Neuronal stem cell (in vitro differentiated cells): ENCODE data around the gene PBX4.

ENCODE experiments used
- DNase-seq: peaks from one replicate; pipeline ENCODE4 v3.0.0-alpha.2; 2013; ENCODE audit warnings: low spot score
- H2AFZ ChIP-seq: one replicate; pipeline ENCODE4 v1.6.1; 2013; ENCODE audit warnings: mild to moderate bottlenecking, low read length, inconsistent platforms
- H2AK5ac ChIP-seq: 2 replicates; pipeline ENCODE4 v1.6.1; 2013; ENCODE audit warnings: low read depth, mild to moderate bottlenecking, inconsistent platforms, low read length, moderate library complexity, mixed read lengths
- H2BK120ac ChIP-seq: 2 replicates; pipeline ENCODE4 v1.6.1; 2013; ENCODE audit warnings: low read depth, mild to moderate bottlenecking, inconsistent platforms, low read length, moderate library complexity, mixed read lengths
- H2BK12ac ChIP-seq: one replicate; pipeline ENCODE4 v1.6.1; 2013; ENCODE audit warnings: low read length, inconsistent platforms
- H2BK15ac ChIP-seq: 2 replicates; pipeline ENCODE4 v1.6.1; 2013; ENCODE audit warnings: mild to moderate bottlenecking, low read length, inconsistent platforms, mixed read lengths
- H2BK5ac ChIP-seq: one replicate; pipeline ENCODE4 v1.6.1; 2013; ENCODE audit warnings: inconsistent platforms, mild to moderate bottlenecking, low read length, moderate library complexity
- H3K14ac ChIP-seq: one replicate; pipeline ENCODE4 v1.6.1; 2013; ENCODE audit warnings: low read length, inconsistent platforms
- H3K18ac ChIP-seq: 2 replicates; pipeline ENCODE4 v1.6.1; 2013; ENCODE audit warnings: low read length, inconsistent platforms
- H3K23ac ChIP-seq: 2 replicates; pipeline ENCODE4 v1.6.1; 2013; ENCODE audit warnings: low read depth, mild to moderate bottlenecking, mixed read lengths, low read length, inconsistent platforms; ENCODE audit not compliant: poor library complexity
- H3K27ac ChIP-seq: replicated peaks from 3 replicates; pipeline ENCODE4 v1.5.1; 2013; ENCODE audit warnings: low read length, inconsistent platforms
- H3K27me3 ChIP-seq, 3 experiments: 2 replicates each; pipeline ENCODE4 v1.6.1; 2013; ENCODE audit warnings: low read length in 3 of 3, mild to moderate bottlenecking in 2 of 3, inconsistent platforms in 1 of 3, low read depth in 1 of 3, mixed read lengths in 1 of 3, moderate library complexity in 1 of 3; ENCODE audit not compliant: control insufficient read depth in 3 of 3, insufficient read depth in 3 of 3
- H3K36me3 ChIP-seq, 2 donors: replicated peaks in 1 of 2; 2 replicates each; pipeline ENCODE4 v1.6.1; 2013; ENCODE audit warnings: low read length in 2 of 2; ENCODE audit not compliant: control insufficient read depth in 2 of 2, insufficient read depth in 2 of 2
- H3K4ac ChIP-seq: 2 replicates; pipeline ENCODE4 v1.6.1; 2013; ENCODE audit warnings: inconsistent platforms, mild to moderate bottlenecking, low read length, moderate library complexity
- H3K4me1 ChIP-seq, 2 donors: 1 replicate in 1 of 2; 2 replicates in 1 of 2; pipeline ENCODE4 v1.6.1; 2013; ENCODE audit warnings: low read length in 2 of 2, low read depth in 1 of 2; ENCODE audit not compliant: control insufficient read depth in 2 of 2, insufficient read depth in 1 of 2
- H3K4me2 ChIP-seq: one replicate; pipeline ENCODE4 v1.6.1; 2013; ENCODE audit warnings: mild to moderate bottlenecking, low read length, inconsistent platforms; ENCODE audit not compliant: insufficient read depth, poor library complexity, severe bottlenecking
- H3K4me3 ChIP-seq, 2 donors: 2 replicates each; pipeline ENCODE4 v1.5.1; 2013; ENCODE audit warnings: low read length in 2 of 2, mild to moderate bottlenecking in 2 of 2, inconsistent platforms in 1 of 2, moderate library complexity in 1 of 2
- H3K79me1 ChIP-seq: one replicate; pipeline ENCODE4 v1.6.1; 2013; ENCODE audit warnings: low read depth, mild to moderate bottlenecking, inconsistent platforms, low read length, moderate library complexity
- H3K9ac ChIP-seq: one replicate; pipeline ENCODE4 v1.6.1; 2013; ENCODE audit warnings: mild to moderate bottlenecking, low read depth, low read length, inconsistent platforms; ENCODE audit not compliant: poor library complexity
- H3K9me3 ChIP-seq, 2 donors: replicated peaks in 1 of 2; 2 replicates each; pipeline versions ENCODE3 to v1.6.1; 2013; ENCODE audit warnings: low read length in 2 of 2, mild to moderate bottlenecking in 2 of 2, inconsistent platforms in 1 of 2, low read depth in 1 of 2, mixed read lengths in 1 of 2, moderate library complexity in 1 of 2; ENCODE audit not compliant: control insufficient read depth in 2 of 2, insufficient read depth in 1 of 2
- H4K8ac ChIP-seq: one replicate; pipeline ENCODE4 v1.6.1; 2013; ENCODE audit warnings: low read depth, mild to moderate bottlenecking, inconsistent platforms, low read length, moderate library complexity
- H4K91ac ChIP-seq: one replicate; pipeline ENCODE4 v1.6.1; 2013; ENCODE audit warnings: low read length, low read depth, mild to moderate bottlenecking, inconsistent platforms; ENCODE audit not compliant: poor library complexity
- WGBS, 2 donors: extraction: QIAGEN DNeasy Blood & Tissue Kit; methylation state at CpG; one replicate each; pipeline ENCODE4 v1.1.7; 2013; ENCODE audit warnings: missing lambda C conversion rate in 2 of 2, mixed read lengths in 1 of 2; ENCODE audit not compliant: insufficient read length in 2 of 2, insufficient replicate concordance in 1 of 2; ENCODE audit errors: extremely low coverage in 2 of 2; 5-methylcytosine and 5-hydroxymethylcytosine counted together

PBX4 gene

GRCh38 chr19:19655051-19655594, 36.6 kb upstream of the PBX4 start:
- Histone ChIP-seq H3K4me3 (peak overlapping the region in 1 of 2 donors; percentile 36), H3K18ac (no peak overlapping the region), H3K9me3 (no peaks in the 10 kb centered on the region), H2AK5ac (no peak overlapping the region), H4K91ac (no peak overlapping the region), H4K8ac (no peak overlapping the region), H3K27me3 (no peaks in the 10 kb centered on the region), H3K27ac (no peak overlapping the region), H3K4ac (no peak overlapping the region), H3K79me1 (peaks cover 15% of the 10 kb centered on the region), H3K36me3 (peaks cover 81 to 99% of the 10 kb centered on the region in 2 donors), H3K14ac (no peak overlapping the region), H3K4me1 (no peaks in the 10 kb centered on the region), H3K4me2 (no peak overlapping the region), H2BK120ac (no peak overlapping the region), H3K9ac (no peak overlapping the region), H2BK15ac (no peak overlapping the region), H3K23ac (no peak overlapping the region), H2BK12ac (no peak overlapping the region), H2BK5ac (peak overlapping the region; percentile 66), H2AFZ (no peak overlapping the region)
- no CpG with 5 or more reads among the region's 22 CpGs for WGBS, 2 donors
- no peak for DNase-seq

GRCh38 chr19:19654441-19654840, 36.0 kb upstream of the PBX4 start:
- no peak overlapping the region for H3K4me3 ChIP-seq
- no peak overlapping the region for H2BK120ac ChIP-seq
- H3K9ac ChIP-seq, result no peak overlapping the region
- no peak overlapping the region for H3K4me2 ChIP-seq
- H3K36me3 ChIP-seq, result peaks cover 79 to 99% of the 10 kb centered on the region in 2 donors
- no peak overlapping the region for H2BK12ac ChIP-seq
- H2BK5ac ChIP-seq, result no peak overlapping the region
- H3K27ac ChIP-seq, result no peak overlapping the region
- no peaks in the 10 kb centered on the region for H3K27me3 ChIP-seq
- H3K4me1 ChIP-seq, result no peaks in the 10 kb centered on the region
- H4K91ac ChIP-seq, result no peak overlapping the region
- H3K79me1 ChIP-seq, result peaks cover 17% of the 10 kb centered on the region
- H2AFZ ChIP-seq, result no peak overlapping the region
- no peak overlapping the region for H3K4ac ChIP-seq
- no peak overlapping the region for H4K8ac ChIP-seq
- WGBS, 2 donors, result no CpG with 5 or more reads among the region's 15 CpGs
- H3K18ac ChIP-seq, result no peak overlapping the region
- H3K14ac ChIP-seq, result no peak overlapping the region
- H2AK5ac ChIP-seq, result no peak overlapping the region
- no peaks in the 10 kb centered on the region for H3K9me3 ChIP-seq
- peak overlapping the region; percentile 20 for H3K23ac ChIP-seq
- DNase-seq, result no peak
- no peak overlapping the region for H2BK15ac ChIP-seq

- no peak overlapping the region for H2BK15ac ChIP-seq
- no peak overlapping the region for H3K4ac ChIP-seq
- no peak overlapping the region for H2BK120ac ChIP-seq
- H3K36me3 ChIP-seq, result peaks cover 80 to 97% of the 10 kb centered on the region in 2 donors
- no peak overlapping the region for H2AFZ ChIP-seq
- H3K4me1 ChIP-seq, result no peaks in the 10 kb centered on the region
- H3K9me3 ChIP-seq, result no peaks in the 10 kb centered on the region
- no peak overlapping the region for H4K91ac ChIP-seq
- no peak overlapping the region for H3K4me3 ChIP-seq
- H3K4me2 ChIP-seq, result no peak overlapping the region
- no peaks in the 10 kb centered on the region for H3K27me3 ChIP-seq
- H3K18ac ChIP-seq, result no peak overlapping the region
- no peak overlapping the region for H2BK12ac ChIP-seq
- no peak overlapping the region for H3K14ac ChIP-seq
- peaks cover 18% of the 10 kb centered on the region for H3K79me1 ChIP-seq
- no peak overlapping the region for H3K27ac ChIP-seq
- peak overlapping the region; percentile 44 for H3K9ac ChIP-seq
- no peak for DNase-seq
- no peak overlapping the region for H3K23ac ChIP-seq
- H4K8ac ChIP-seq, result no peak overlapping the region
- no CpG with 5 or more reads among the region's 23 CpGs for WGBS, 2 donors
- no peak overlapping the region for H2AK5ac ChIP-seq
- no peak overlapping the region for H2BK5ac ChIP-seq
These were observed 35.2 kb upstream of the PBX4 start for GRCh38 chr19:19653597-19654147.

GRCh38 chr19:19652482-19653295, 34.2 kb upstream of the PBX4 start:
- Histone ChIP-seq H3K79me1 (peaks cover 18% of the 10 kb centered on the region), H3K27me3 (no peaks in the 10 kb centered on the region), H4K91ac (no peak overlapping the region), H2AFZ (no peak overlapping the region), H2BK5ac (no peak overlapping the region), H4K8ac (no peak overlapping the region), H2AK5ac (no peak overlapping the region), H3K9me3 (no peaks in the 10 kb centered on the region), H3K9ac (no peak overlapping the region), H2BK15ac (no peak overlapping the region), H3K14ac (no peak overlapping the region), H2BK12ac (no peak overlapping the region), H2BK120ac (no peak overlapping the region), H3K4me1 (no peaks in the 10 kb centered on the region), H3K36me3 (peaks cover 75 to 90% of the 10 kb centered on the region in 2 donors), H3K4ac (no peak overlapping the region), H3K4me2 (no peak overlapping the region), H3K23ac (peak overlapping the region; percentile 9), H3K4me3 (no peak overlapping the region), H3K18ac (no peak overlapping the region), H3K27ac (no peak overlapping the region)
- no peak for DNase-seq
- no CpG with 5 or more reads among the region's 24 CpGs for WGBS, 2 donors
